ENCODE data around the gene ZNF318.

Gene ZNF318

DNA sequence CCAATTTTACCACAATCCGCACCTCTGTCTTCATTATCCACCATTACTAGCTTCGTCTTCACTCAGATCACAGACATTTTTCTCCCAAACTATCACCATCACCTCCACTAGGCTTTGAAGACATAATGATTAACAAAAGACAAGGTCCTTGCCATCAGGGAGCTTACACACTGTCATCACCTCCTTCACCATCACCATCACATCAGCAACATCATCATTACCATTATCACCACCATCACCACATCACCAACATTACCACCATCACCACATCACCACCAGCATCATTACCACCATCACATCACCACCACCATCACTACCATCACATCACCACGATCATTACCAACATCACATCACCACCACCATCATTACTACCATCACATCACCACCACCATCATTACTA lies 75.7 kb downstream of the ZNF318 start:
- TF ChIP-seq, protein P1, sequence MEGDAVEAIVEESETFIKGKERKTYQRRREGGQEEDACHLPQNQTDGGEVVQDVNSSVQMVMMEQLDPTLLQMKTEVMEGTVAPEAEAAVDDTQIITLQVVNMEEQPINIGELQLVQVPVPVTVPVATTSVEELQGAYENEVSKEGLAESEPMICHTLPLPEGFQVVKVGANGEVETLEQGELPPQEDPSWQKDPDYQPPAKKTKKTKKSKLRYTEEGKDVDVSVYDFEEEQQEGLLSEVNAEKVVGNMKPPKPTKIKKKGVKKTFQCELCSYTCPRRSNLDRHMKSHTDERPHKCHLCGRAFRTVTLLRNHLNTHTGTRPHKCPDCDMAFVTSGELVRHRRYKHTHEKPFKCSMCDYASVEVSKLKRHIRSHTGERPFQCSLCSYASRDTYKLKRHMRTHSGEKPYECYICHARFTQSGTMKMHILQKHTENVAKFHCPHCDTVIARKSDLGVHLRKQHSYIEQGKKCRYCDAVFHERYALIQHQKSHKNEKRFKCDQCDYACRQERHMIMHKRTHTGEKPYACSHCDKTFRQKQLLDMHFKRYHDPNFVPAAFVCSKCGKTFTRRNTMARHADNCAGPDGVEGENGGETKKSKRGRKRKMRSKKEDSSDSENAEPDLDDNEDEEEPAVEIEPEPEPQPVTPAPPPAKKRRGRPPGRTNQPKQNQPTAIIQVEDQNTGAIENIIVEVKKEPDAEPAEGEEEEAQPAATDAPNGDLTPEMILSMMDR (IDR thresholded peaks at IDR 0.05; ENCODE audit: low read length, missing control alignments), result no peak

GRCh38 chr6:43292763-43293318 lies 76.6 kb downstream of the ZNF318 start:
- TF ChIP-seq, protein P1 (IDR thresholded peaks at IDR 0.05; ENCODE audit: low read length, missing control alignments), result no peak
- H3K4me3 ChIP-seq (replicated peaks; ENCODE audit: low read depth, low read length), result no peak overlapping the region
- no peak for DNase-seq (ENCODE audit: low read depth)

More for the DNA sequence above, 75.7 kb downstream of the ZNF318 start:
- H3K4me3 ChIP-seq (replicated peaks; ENCODE audit: low read depth, low read length), result no peak overlapping the region
- DNase-seq (ENCODE audit: low read depth), result no peak

DNA sequence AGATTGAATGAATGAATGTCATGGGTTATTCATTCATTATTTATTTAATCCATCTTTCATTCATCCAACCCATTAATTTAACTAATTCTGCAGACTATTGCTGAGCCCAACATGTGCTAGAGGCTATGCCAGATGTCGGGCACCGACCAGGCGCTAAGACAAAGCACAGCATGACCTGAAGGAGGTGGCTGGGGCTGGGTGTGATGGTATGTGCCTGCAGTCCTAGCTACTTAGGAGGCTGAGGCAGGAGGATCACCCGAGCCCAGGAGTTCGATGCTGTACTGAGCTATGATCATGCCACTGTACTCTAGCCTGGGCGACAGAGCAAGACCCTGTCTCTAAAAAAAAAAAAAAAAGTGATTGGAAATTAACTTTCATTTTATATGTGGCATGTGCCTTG lies 77.1 kb downstream of the ZNF318 start:
- TF ChIP-seq, protein P1 (IDR thresholded peaks at IDR 0.05; ENCODE audit: low read length, missing control alignments), result no peak
- DNase-seq (ENCODE audit: low read depth), result no peak
- H3K4me3 ChIP-seq (replicated peaks; ENCODE audit: low read depth, low read length), result no peak overlapping the region

GRCh38 chr6:43291708-43292107 lies 77.7 kb downstream of the ZNF318 start:
- no peak for DNase-seq (ENCODE audit: low read depth)
- no peak overlapping the region for H3K4me3 ChIP-seq (replicated peaks; ENCODE audit: low read depth, low read length)
- TF ChIP-seq, protein P1 (IDR thresholded peaks at IDR 0.05; ENCODE audit: low read length, missing control alignments), result no peak

- TF ChIP-seq, protein P1 (IDR thresholded peaks at IDR 0.05; ENCODE audit: low read length, missing control alignments), result no peak
- no peak overlapping the region for H3K4me3 ChIP-seq (replicated peaks; ENCODE audit: low read depth, low read length)
- no peak for DNase-seq (ENCODE audit: low read depth)
Measured at GRCh38 chr6:43290905-43291355, 78.5 kb downstream of the ZNF318 start.

- no peak for DNase-seq (ENCODE audit: low read depth)
- TF ChIP-seq, protein P1 (IDR thresholded peaks at IDR 0.05; ENCODE audit: low read length, missing control alignments), result no peak
- no peak overlapping the region for H3K4me3 ChIP-seq (replicated peaks; ENCODE audit: low read depth, low read length)
Measured at GRCh38 chr6:43290339-43290904, 79.0 kb downstream of the ZNF318 start.
